ENCODE measurements around the gene SSR4.

The SSR4 gene

GRCh38 chrX:153769158-153769864 lies 25.2 kb upstream of the SSR4 start:
- no peak for DNase-seq (ENCODE audit: low read depth)

GRCh38 chrX:153769865-153770600 lies 24.4 kb upstream of the SSR4 start:
- DNase-seq (ENCODE audit: low read depth), result no peak

DNA sequence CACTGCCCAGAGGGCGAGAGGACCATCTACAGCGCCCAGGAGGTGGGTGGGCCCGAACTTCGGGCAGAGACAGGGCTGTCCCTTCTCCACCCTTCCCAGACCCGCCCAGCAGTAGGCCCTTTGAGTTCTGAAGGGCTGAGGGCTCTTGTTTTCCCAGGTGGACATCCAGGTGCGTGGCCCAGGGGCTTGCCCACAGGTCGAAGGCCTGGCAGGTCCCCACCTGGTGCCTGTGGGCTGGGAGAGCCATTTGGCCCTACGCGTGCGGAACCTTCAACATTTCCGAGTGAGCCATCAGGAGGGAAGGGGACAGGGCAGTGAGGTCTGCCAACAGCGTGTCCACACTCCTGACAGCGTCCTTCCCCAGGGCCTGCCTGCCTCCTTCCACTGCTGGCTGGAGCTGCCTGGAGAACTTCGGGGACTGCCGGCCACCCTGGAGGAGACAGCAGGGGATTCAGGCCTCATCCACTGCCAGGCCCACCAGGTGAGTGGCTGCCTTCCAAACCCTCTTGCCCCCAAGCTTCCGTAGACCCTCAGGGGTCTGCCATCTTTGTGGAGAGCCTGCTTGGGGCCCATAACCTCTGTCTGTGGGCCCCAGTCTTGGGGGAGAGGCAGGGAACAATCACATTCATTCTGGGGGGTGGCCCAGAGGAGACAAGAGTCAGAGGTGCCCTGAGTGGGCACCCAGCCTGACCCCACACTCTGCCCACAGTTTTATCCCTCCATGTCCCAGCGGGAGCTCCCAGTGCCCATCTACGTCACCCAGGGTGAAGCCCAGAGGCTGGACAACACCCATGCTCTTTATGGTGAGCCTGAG lies 23.7 kb upstream of the SSR4 start:
- DNase-seq (ENCODE audit: low read depth), result no peak

DNA sequence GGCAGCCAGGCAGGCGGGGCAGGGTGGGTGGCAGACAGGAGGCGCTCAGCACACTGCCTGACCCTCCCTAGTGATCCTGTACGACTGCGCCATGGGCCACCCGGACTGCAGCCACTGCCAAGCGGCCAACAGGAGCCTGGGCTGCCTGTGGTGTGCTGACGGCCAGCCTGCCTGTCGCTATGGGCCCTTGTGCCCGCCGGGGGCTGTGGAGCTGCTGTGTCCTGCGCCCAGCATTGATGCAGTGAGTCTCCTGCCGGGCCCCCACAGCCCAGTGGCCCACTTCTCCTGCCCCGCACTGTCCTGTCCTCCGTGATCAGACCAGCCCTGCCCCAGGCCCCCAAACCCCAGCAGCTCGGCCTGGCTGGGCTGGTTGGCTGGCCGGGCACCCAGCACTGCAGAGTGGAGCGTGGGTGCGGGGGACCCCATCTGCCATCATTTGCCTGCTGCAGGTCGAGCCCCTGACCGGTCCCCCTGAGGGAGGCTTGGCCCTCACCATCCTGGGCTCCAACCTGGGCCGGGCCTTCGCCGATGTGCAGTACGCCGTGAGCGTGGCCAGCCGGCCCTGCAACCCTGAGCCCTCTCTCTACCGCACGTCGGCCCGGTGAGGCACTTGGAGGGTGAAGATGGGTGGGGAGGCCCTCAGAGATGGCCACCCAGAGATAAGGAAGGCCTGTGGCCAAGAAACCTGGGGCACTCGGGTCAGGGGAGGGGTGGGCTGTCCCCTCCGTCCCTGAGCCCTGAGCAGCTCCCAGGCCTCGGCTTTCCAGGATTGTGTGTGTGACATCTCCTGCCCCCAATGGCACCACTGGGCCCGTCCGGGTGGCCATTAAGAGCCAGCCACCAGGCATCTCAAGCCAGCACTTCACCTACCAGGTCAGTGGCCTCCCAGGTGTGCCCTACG lies 22.8 kb upstream of the SSR4 start:
- no peak for DNase-seq (ENCODE audit: low read depth)

DNA sequence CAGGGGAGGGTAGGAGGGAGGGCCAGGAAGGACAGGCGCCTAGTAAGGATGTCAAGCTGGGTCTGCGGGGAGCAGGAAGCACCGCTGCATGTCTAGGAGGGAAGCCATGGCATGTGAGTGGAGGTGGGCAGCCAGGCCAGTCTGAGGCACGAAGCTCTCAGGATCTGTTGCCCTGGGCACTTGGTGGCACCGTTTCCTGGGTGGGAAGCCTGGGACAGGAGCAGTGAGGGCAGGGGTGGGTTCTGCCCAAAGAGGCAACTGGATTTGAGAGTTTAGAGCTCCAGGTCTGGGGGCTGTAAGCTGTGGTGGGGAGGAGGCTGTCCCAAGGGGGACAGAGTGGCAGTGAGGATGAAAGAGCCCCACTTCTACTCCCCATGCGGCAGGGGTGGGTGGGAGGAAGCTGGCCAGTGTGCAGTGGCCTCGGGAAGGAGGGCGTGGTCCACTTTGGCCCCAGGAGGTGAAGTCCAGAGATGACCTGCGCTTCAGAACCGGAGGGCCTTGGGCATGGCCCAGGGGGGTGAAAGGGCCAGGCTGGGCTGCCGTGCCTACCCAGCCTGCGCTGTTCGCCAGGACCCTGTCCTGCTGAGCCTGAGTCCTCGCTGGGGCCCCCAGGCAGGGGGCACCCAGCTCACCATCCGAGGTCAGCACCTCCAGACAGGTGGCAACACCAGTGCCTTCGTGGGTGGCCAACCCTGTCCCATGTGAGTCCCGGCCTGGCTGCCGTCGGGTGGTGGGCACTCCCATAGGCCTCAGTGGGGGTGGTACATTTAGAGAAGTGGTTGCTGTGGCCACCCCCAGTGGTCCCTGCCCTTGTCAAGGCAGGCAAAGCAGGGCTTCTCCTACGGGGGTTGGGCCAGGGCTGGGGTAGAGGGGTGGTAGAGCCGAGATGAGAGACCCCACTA lies 21.9 kb upstream of the SSR4 start:
- DNase-seq (ENCODE audit: low read depth), result no peak

DNA sequence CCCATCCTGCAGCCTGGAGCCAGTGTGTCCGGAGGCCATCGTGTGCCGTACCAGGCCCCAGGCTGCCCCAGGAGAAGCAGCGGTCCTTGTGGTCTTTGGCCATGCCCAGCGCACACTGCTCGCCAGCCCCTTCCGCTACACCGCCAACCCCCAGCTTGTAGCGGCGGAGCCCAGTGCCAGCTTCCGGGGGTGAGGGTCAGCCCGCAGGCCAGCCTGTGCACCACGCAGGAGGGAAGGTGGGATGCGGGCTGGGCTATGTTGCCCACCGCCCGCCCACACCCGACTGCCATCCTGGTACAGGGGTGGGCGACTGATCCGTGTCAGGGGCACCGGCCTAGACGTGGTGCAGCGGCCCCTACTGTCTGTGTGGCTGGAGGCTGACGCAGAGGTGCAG lies 21.3 kb upstream of the SSR4 start:
- DNase-seq (ENCODE audit: low read depth), result no peak

DNA sequence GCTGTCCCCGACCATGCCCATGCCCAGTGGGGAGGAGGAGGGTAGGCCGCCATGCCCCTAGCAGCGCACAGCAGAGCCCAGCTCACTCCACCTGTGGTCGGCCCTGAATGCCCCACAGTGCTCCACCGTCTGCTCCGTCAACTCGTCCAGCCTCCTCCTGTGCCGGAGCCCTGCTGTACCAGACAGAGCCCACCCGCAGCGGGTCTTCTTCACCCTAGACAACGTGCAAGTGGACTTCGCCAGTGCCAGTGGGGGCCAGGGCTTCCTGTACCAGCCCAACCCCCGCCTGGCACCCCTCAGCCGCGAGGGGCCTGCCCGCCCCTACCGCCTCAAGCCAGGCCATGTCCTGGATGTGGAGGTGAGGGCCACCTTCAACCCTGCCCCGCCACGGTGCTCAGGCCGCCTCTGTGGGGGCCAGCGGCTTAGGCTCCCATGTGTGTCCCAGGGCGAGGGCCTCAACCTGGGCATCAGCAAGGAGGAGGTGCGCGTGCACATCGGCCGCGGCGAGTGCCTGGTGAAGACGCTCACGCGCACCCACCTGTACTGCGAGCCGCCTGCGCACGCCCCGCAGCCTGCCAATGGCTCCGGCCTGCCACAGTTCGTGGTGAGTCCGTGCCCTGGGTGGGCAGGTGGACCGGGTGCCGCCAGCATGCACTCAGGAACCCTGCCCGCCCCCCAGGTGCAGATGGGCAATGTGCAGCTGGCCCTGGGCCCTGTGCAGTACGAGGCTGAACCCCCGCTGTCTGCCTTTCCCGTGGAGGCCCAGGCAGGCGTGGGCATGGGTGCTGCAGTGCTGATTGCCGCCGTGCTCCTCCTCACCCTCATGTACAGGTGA lies 20.5 kb upstream of the SSR4 start:
- DNase-seq (ENCODE audit: low read depth), result no peak

DNA sequence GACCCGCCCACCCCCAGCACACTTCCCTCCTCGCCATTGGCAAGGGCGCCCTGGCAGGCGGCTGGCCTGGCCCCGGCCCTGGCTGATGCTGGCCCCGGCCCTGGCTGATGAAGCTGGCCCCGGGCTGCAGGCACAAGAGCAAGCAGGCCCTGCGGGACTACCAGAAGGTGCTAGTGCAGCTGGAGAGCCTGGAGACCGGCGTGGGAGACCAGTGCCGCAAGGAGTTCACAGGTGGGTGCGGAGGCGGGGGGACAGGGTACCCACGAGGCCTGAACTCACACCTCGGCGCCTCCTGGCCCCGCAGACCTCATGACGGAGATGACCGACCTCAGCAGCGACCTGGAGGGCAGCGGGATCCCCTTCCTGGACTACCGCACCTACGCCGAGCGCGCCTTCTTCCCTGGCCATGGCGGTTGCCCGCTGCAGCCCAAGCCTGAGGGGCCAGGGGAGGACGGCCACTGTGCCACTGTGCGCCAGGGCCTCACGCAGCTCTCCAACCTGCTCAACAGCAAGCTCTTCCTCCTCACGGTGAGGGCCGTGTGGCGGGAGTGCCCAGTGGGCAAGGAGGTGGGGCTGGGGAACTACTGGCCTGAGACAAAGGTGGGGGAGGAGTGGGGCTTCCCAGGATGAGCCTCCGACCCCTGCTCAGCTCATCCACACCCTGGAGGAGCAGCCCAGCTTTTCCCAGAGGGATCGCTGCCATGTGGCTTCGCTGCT lies 19.7 kb upstream of the SSR4 start:
- no peak for DNase-seq (ENCODE audit: low read depth)

GRCh38 chrX:153775293-153776119 lies 19.0 kb upstream of the SSR4 start:
- no peak for DNase-seq (ENCODE audit: low read depth)

DNA sequence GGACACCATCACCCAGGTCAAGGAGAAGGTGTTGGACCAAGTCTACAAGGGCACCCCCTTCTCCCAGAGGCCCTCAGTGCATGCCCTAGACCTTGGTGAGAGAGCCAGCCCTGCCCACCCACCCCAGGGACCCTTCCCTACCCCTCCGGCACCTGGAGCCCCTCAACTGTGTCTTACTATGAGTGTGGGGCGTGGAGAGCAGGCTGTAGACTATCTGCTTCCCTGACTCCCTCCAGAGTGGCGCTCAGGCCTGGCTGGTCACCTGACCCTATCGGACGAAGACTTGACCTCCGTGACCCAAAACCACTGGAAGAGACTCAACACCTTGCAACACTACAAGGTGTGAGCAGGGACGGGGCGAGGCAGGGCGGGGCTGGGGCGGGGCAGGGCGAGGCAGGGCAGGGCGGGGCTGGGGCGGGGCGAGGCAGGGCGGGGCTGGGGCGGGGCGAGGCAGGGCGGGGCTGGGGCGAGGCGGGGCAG lies 18.3 kb upstream of the SSR4 start:
- DNase-seq (ENCODE audit: low read depth), result no peak

- DNase-seq (ENCODE audit: low read depth), result no peak
These were observed 17.8 kb upstream of the SSR4 start for GRCh38 chrX:153776611-153777045.

DNA sequence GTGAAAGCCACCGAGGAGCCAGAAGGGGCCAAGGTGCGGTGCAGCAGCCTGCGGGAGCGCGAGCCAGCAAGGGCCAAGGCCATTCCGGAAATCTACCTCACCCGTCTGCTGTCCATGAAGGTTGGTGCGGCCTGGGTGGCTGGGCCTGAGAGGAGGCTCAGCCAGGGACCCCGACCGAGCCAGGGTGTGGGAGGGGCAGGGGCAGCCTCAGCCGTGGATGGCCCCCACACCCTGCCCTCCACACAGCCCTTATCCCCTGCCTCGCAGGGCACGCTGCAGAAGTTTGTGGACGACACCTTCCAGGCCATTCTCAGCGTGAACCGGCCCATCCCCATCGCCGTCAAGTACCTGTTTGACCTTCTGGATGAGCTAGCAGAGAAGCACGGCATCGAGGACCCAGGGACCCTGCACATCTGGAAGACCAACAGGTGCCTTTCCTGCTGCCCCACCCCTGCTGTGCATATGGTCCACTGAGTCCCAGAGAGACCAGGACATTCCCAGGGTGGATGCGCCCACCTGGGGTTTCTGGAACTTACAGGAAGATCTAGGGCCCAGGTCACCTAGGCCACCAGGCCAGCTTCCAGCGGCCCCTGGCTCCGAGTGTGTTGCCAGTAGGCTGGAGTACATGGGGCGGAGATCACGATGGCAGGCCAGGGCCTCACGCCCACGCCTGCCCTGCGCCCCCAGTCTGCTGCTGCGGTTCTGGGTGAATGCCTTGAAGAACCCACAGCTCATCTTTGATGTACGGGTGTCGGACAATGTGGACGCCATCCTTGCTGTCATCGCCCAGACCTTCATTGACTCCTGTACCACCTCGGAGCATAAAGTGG lies 17.0 kb upstream of the SSR4 start:
- no peak for DNase-seq (ENCODE audit: low read depth)

DNA sequence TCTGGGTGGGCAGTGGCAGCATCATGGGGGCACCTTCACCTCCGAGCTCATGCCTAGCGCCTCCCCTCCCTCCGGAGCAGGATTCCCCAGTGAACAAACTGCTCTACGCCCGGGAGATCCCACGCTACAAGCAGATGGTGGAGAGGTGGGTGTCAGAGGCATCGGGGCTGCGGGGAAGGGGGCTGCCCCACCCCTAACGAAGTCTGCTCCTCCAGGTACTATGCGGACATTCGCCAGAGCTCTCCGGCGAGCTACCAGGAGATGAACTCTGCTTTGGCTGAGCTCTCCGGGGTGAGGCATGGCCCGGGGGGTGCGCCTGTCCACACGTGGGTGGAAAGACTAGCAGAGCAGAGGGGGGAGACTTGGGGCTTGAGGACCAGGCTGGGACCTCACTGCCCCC lies 16.3 kb upstream of the SSR4 start:
- no peak for DNase-seq (ENCODE audit: low read depth)

DNA sequence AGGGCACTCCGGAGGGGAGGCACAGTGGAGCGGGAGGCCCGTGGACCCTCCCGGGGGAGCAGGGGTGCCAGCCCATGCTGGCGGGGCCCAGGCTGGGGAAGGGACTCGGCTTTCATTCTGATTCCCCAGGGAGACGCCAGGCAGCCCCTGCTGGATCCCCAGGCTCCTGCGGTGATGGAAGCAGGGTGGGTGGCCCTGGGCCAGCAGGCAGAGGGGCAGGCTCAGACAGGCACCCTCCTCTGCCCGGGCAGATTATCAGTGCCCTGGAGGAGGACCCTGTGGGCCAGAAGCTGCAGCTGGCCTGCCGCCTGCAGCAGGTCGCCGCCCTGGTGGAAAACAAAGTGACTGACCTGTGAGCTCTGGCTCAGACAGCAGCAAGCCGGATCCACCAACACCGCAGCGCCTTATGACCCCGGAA lies 15.8 kb upstream of the SSR4 start:
- DNase-seq (ENCODE audit: low read depth), result no peak

DNA sequence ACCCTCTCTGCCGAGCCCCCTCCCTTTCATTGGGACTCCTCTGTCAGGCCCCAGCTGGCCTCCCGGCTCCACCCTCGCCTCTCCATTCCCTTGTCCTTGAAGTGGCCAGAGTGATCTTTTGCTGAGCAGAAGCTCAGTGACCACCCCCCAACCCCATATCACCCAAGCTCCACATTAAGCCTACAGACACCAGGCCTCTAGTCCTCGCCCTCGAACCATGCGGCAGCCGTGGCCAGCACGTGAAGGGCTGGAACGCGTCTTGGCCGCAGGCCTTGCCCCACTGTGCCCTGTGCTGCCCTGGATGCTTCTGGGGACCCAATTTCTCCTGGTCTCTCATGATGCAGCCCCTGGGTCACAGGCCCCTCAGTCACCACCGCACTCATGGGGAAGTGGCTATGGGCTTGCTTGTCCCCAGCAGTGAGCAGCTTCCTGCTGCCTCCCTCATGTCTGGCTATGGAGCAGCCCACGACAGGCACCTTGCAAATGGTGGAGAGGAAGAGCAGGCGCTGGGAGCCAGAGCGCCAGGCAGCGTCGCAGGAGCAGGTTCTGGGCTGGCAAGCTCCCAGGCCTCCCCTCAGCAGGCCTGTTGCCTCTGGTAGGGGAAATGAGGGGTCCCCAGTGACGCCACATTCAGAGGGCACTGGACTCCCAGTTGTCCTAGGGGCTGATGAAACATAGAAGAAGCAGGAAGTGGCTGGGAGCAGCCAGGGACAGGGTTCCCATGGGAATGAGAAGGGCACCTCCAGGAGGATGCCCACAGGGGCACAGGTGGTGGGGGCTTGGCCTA lies 14.4 kb upstream of the SSR4 start:
- no peak for DNase-seq (ENCODE audit: low read depth)

DNA sequence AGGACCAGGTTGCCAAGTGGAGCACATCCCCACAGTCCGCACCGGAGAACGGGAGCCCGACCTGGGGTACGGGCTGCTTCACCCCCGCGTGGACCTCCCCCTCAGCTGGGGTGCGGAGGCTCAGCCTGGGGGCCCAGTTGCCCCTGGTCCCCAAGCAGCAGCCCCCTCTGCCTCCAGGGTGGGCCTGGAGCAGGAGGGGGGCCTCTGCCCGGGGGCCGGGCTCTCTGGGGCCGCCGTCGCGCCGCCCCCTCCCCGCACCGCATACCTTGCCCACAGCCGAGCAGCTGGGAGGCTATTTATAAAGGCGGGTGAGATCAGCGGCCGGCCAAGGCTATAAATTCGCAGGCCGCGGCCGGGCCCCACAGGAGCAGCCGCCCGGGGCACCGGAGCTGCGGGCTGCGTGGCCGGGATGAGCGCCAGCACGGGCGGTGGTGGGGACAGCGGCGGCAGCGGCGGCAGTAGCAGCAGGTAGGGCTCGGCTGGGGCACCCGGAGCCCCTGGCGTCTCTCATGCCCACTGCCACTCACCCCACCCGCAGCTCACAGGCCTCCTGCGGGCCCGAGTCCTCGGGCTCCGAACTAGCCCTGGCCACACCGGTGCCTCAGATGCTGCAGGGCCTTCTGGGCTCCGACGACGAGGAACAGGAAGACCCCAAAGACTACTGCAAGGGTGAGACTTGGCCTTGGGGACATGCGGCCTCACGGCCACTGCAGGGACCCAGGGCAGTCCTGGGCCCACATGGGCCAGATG lies 13.6 kb upstream of the SSR4 start, which contains the start of gene SRPK3:
TSS of gene SRPK3 (plus strand) at position 364 of the 750 bp plus-strand sequence. CDS start at position 410, 46 bp downstream.
- no peak for DNase-seq (ENCODE audit: low read depth)

All from activated T-cell treated with anti-CD3 and anti-CD28 coated beads for 1 hour (primary cell).